ENCODE measurements around the gene S100PBP.

S100PBP gene

DNA sequence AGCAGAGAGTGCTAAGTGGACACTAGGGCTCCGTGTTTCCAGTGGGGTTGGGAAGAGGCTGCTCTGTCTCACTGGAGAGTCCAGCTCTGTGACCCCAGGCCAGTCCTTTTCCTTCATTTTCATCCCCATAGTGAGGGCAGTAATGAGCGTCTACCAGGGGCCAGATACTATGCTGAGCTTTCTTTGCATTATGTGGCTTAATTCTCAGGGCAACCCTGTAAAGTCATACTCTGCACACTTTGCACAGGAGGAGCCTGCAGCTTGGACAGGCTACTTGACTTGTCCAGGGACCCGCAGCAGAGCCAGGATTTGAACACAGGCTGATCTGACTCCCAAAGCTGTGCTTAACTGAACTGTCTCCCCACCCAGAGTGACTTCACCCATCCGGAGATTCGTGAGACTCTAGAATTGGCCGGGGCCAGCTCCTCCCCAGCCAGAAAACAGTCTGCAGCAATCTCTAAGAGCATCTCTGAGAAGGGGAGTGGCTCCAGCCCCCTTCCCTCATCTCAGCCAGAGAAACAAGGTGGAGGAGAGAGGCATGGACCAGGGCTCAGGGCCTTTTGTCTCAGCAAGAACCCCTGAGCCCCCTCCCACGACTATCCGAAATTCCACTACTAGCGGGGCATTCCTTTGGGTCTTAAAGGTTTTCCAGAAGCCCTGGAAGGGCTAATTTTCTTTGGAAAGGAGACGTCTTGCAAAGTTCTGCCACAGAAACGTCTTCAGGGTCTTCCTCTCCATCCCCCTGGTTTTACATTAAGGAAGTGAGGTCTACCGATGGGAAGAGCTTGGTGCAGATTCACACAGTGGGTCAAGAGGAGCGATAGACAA lies 54.1 kb downstream of the S100PBP start:
- DNase-seq: no peak

DNA sequence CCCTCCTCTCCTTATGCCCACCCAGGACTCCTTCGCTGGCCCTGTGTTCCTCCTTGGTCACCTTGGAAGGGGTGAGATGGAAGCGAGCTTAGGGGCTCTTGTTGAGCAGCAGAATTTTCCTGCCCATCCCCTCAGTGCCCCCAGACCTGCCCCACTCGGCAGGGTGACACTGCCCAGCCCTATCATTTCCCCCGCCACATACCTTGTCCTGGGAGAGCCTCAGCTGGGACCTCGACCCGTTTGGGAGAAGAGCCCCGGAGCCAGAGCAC lies 54.7 kb downstream of the S100PBP start:
- DNase-seq: no peak

DNA sequence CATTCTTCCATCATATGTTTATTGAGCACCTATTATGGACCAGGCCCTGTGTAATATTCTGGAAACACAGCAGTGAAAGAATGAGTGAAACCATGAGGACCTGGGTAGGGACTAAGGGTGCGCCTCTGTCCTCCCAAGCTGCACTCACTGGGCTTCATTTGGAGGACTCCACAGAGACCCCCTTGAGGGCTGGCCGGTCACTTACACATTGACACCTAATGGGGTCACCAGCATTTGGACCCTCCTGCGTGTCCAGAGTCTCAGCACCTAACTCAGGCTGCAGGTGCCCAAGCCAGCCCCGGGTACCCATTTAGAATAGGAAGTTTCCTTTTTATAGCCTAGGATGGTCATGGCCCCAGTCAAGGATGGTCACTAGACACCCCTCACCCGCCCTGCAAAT lies 56.0 kb downstream of the S100PBP start:
- DNase-seq: no peak

DNA sequence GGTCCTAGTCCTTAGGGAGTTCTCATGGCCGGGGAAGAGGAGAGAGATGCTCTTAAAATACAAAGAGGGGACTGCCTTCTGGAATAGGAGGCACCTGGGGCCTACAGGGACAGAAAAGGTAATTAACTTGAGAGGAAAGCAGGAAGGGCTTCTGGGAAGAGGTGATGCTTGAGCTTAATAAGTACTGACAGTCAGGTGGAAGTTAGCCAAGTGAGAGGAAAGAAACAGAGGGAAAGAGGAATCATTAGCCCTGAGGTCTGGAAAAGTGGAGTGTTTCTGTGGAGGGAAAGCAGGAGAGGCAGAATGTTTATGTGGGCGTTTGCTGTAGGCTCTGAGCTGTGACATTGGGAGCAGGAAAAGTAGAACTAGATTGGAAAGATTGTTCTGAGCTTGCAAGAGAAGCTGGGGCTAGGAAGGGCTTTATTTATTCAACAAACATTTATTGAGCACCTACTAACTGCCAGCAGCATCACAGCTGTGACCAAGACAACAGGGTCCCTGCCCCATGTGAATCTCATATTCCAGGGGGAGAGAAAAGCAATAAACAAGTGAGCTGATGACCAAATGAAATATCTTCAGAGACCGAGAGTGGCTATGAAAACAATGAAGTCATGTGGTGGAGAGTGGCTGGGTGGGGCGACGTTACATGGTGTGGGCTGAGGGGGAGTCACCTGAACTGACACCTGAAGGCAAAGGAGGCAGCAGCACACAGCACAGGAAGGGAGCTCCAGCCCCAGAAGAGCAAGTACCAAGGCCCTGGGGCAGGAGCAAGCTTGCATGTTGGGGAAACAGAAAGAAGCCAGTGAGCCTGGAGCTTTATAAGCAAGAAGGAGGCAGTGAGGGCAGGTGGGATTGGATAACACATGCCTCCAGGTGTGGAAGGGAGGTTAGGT lies 57.7 kb downstream of the S100PBP start:
- no peak for DNase-seq

DNA sequence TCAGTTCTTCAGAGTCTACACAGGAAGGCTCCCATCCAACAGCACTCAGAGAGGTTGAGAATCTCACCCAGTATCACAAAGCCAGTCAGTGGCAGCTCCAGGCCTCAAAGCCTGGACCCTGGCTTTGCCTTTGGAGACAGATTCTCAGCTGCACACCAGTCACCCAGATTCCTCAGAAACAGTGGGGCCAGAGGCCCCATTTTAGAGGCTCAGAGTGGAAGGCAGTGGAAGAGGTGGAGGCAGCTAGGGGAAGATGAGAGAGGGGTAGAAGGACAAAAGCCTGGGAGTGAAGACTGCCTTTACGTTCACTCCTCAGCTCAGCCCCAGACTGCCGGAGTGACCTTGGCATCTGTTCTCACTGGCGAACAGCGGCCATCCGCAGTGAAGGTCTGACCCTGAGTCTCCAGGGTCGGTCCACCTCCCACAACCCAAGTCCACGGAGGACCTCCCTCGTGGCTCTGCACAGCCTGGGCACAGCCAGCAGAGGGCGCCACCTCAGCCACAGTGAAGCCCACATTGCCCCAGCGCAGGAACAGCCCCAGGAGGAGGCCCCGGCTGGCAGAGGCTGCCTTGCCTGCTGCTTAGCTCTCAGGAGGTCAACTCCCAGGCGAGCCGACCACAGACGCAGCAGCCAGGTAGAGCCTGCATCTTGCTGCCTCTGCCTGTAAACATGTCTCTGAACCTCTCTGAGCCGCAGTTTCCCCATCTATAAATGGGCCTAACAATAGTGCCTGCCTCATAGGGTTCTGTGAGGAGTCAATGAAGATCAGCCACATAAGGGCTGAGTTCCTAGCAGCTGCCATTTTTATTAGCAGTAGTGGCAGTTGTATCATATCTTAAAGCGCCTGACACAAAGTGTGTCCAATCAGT lies 59.1 kb downstream of the S100PBP start:
- no peak for DNase-seq

DNA sequence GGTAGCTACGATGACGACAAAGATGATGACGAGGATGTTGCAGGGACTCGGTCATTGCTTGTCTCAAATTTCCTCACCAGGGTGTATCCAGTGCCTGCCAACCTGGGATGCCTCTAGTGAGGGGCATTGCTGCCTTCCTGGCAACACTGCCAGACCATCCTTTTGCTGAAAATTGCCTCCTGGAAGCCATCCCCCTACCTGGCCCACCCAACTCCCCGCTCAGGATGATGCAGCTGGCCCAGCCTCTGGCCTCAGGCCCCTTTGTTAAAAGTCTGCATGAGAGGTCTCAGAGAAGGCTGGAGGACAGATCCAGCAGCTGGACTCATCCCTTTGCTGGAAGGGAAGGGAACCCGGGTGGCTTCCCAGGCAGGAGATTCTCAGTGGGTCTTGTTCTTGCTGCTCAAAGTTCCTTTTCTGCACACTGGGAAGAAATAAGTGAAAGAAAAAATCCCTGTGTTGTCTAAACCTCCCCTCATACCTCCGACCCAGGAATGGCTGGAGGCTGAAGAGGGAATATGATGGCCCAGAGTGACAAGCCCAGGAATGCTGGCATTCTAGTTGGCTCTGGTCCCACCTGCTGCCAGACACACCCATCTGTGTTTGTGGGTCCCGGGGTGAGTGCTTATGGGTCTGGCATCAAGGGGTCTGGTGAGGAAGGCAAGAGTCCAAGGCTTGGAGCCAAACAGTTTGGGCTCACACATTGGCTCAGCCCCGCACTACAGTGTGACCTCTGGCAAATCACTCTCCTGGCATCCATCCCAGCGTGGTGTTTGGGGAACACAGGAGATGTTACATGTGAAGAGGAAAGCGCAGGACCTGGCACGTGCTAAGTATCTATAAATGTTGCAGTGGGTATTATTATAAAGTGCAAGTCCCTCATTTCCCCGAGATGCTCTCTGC lies 60.0 kb downstream of the S100PBP start:
- DNase-seq: no peak

DNA sequence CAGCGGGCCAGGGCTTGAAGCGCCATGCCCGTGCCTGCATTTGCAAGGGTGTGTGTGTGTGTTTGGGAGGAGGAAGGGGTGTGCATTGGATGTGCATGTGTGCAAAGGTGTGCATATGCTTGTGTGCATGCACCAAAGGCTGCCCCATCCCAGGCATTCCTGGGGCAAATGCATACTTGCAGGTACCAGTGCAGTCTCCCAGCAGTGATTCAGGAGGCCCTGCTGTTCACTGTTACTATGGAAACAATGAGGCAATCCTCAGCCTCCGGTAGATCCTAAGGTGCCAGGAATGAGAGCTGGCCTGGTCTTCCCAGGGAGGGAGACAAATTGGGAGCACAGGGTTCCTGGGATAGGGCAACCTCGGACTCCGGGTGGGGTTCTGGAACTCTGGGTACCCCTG lies 60.7 kb downstream of the S100PBP start:
- peak; percentile 32 for DNase-seq

DNA sequence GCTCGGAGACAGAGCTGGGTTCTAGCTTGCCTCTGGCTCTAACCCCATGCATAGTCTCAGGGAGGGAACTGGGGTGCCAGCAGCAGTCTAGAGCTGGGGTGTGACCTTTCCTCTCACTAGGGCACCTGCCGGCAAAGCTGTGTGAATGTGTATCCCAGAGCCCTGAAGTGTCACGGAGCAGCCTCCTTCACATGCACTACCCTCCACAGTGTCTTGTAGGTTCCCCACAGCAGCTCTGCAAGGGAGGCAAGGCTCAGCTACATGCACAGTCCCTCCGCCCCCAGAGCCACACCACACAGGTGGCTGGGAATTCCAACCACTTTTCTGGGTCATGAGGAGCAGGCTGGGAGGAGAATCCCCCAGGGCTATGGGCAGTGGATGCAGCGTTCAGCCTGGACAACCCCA lies 61.2 kb downstream of the S100PBP start:
- DNase-seq: no peak

DNA sequence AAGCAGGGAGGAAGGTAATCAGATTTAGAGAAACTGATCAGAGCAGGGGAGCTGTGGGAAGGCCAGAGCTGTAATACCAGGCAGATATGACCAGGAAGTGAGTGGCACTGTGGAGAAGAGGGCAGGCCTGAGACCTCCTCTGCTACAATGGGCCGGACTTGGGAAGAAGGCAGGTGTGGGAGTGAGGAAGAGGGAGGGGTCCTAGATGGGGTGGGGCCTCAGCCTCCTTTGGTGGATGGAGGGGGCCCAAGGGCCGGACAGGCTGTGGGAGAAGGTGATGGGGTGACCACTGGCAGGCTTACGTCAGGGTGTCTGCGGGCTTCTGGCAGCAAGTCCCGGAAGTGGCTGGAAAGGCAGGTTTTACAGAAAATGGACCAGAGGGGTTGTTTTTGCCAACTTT lies 63.8 kb downstream of the S100PBP start:
- peak; percentile 26 for DNase-seq

DNA sequence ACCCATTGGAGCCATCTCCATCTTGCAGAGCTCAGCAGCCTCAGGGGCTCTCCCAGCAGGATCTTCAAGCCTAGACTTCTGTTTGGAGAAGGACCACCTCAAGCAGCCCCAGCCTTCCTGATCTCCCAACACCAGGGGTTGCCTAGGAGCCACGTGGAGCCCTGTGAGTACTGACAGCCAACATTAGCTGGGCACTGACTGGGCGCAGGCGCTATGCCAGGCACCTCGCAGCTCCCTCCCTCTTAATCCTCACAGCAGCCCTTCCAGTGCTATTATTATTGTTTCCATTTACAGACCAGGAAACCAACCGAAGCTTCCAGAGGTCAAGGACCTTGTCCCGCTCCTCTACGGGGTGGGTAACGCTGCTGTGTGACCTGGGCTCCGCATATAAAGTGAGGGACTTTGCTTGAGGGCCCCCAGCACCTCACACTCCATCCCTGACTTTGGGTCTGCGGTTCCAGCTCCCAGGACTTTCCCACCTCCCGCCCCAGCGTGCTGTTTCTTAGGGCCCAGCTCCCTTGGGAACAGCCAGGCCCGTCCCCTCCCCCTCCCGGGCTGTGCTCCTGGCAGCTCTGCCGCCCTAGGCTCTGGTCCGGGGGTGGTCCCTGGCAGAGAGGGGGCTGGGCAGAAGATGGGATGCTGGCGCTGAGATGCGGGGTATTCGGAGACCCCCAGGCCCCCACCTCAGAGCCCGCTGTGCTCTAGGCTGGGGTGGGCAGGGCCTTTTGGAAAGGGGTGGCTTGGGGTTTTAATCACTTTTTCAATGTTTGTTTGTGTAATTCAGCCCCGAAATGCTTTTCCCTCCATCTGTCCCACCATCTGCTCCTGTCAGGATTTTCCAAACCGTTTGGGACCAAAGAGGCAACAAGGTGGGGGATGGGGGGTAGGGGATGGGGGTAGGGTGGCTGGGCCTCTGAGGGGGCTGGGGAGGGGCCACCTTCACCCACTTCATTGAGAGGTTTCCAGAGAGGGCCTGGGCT lies 64.7 kb downstream of the S100PBP start:
- DNase-seq: peak; percentile 86

DNA sequence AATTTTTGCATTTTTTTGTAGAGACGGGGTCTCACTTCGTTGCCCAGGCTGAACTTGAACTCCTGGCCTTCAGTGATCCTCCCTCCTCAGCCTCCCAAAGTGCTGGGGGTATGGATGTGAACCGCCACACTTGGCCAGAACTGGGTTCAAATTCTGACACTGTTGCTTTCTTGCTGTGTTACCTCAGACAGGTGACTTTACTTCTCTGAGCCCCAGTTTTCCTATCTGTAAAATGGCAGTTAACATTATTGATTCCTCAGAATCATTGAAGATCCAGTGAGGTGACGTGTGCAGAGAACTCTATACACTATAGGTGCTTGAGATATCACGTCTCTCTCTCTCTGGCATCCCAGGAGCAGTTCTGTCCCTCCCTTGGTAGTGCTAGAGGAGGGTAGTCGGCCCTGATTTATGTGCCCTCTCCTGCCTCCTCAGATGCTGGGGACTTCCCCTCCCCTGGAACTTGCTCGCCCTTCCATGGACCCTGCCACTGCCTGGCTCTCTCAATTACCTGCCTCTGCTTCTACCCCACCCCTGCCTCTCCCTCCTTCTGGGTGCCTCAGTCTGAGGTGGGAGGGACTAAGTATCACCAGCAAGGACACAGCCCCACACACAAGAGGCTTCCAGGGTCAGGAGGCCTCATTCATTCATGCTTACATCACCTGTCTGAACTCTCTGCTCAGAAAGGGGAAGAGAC lies 66.0 kb downstream of the S100PBP start:
- no peak for DNase-seq

DNA sequence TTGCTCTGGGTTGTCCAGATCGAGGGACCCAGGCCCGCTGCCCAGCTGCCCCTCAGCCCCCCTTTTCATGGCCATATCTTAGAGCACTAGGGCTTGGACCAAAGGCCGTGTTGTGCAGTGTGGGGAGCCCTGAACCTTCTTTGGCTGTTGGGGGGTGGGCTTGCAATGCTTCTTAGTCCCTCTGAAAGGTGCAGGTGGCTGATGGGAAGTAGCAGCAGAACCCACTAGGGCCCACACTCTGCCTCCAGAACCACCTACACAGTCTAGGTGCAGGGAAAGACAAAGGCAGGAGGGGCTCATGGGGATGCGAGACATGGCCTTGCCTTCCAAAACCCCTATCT lies 66.5 kb downstream of the S100PBP start:
- DNase-seq: no peak

DNA sequence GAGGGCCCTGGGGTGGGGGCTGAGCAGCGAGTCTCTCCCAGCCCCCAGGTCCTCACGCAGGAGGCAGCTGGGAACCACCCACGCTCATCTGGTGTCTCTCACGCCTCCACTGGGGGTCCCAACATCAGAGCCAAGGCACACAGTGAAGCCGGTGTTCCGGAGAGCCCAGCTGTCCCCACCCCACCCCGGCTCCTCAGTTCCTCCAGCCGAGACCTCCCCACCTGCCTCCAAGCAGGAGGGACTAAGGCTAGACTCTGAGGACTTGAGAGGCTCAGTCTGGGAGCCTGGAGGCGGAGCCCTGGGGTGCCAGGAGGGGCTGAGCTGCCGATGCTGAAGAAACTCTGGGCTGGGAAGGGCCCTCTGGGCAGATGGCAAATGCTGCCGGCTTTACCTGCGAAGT lies 67.3 kb downstream of the S100PBP start:
- peak; percentile 86 for DNase-seq

DNA sequence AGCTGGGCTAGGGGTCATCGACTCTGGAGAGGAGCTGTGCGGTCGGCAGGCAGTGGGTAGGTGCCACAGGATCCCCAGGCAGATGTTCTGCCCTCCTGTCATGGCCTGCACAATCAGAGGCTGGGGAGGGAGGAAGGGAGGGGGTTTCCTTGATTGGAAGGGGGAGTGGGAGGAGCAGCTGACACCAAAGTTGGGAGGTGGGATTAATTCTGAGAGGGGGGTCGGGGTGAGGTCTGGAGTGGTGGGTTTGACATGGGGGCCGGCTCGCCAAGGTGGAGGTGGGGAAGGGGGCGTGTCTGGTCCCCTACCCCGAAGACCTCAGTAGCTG lies 68.2 kb downstream of the S100PBP start:
- no peak for DNase-seq

DNA sequence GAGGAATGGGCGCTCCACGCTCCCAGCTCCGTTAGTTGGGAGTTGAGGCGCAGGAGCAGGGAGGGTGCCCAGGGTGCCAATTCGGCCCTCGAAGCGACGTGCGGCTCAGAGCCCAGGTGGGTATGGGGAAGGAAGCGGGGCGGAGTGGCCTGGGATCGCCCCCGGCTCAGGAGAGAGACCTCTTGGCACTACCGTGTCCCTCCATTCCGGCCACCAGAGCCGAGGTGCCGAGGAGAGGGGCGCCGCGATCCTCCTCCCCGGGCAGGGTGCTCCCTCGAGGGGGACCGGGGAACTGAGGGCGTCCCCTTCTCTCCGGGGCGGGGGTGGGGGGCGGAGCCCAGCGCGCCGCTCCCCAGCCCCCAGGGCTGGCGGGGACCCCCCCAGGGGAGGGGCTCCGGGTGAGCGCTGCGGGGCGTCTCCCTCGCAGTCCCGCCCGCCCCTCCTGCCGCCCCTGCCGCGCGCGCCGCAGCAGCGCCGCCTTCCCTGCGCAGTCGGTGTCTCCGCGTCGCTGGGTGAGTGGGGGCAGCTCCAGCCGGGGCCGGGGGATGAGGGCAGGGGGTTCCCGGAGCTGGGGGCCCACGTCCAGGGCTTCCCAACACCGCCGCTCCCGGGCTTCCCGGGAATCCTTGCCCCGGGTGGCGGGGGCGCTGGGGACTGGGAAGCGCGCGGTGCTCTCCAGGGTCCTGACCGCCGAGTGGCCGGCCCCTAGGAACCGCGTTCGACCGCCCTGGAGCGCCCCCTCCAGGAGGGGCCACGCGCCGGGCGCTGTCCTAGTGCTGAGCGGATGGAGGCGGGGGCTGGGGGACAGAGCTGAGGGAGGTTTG lies 68.8 kb downstream of the S100PBP start, which contains the start of gene HPCA:
TSS of gene HPCA (plus strand) at position 488 of the 824 bp plus-strand sequence. CDS start 2,408 bp downstream, outside the sequence.
- peak; percentile 36 for DNase-seq

DNA sequence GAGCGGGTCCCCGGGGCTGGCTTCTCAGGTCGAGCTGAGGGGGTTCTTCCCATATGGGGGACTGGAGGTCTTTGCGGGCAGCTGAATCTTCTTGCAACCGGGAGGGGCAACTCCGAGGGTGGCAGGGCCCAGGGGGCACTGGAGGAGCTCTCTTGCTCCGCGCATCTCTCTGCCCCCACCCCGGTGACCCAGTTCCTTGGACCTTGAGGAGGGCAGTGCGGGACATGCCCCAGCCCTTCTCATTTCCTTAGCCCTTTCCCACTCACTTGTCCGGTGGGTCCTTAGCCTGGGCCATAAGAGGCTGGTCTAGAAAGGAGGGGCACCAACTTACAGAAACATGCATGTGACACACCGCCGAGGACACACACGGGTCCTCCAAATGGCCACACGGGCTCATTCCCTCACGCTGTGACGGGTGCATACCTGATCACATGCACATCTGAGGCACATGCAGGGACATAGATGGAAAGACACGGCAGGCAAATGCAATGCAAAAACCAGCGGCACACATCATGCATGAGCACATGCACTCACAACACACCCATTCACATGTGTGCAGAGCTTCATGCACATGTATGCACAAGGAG lies 69.5 kb downstream of the S100PBP start:
- DNase-seq: no peak

DNA sequence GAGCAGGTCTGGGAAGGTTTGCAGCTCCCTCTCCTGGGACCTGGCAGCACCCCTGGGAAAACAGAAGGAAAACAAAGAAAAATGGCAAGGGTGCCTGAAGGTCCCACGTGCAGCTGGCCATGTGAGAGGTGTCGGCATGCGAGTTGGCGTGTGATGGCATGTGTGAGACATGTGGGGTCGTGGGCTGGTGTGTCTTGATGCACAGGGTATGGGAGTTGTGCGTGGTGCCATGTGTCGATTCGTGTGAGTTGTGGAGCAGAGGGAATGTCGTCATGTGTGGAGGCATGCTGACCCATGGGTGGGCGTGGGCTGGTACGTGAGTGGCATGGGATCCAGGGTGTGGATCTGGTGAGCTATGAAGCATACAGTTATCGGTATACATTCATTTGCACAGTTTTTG lies 70.2 kb downstream of the S100PBP start:
- DNase-seq: no peak

DNA sequence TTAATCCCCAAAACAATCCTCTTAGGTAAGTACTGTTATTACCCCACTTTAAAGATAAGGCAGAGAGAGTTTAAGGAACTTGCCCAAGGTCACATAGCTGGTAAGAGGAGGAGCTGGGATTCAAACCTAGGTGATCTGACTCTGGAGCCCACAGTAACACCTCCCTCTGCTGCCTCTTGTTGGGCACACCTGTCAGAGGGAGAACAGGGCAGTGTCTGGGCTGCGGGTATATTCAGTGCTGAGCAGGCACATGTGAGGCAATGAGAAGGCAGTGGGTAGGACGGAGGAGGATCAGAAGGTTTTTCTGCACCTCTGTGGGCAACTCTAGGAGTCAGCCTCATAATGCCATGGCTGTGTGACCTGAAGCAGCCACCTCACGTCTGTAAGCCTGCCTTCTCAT lies 70.7 kb downstream of the S100PBP start:
- DNase-seq: no peak

All from DMS 273 treated with DMSO at 0.1 percent for 48 hours (cell line).